DMS114 treated with DMSO at 0.1 percent for 48 hours (cell line): Measurements from ENCODE around the gene TBC1D13.
"Not testable (repeated sequence)": the region's sequence is repeated elsewhere in the genome, so short reads cannot be mapped to it uniquely, and the experiment has no call there.

ENCODE experiments used
- DNase-seq: peaks from one replicate; lab custom pipeline; 2025; ENCODE audit not compliant: unreplicated experiment; lab: John Stamatoyannopoulos, UW

Gene TBC1D13

DNA sequence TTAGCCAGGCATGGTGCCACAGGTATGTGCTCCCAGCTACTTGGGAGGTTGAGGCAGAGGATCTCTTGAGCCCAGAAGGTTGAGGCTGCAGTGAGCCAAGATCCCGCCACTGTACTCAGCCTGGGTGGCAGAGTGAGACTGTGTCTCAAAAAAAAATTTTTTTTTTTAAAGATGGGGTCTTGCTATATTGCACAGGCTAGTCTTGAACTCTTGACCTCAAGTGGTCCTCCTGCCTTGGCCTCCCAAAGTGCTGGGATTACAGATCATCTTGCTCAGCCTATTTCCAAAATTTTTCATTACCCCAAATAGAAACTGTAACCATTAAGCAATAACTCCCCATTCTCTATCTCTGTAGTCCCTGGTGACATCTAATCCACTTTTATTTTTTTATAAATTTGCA is 4.4 kb upstream of the TBC1D13 start:
- DNase-seq, result no peak

DNA sequence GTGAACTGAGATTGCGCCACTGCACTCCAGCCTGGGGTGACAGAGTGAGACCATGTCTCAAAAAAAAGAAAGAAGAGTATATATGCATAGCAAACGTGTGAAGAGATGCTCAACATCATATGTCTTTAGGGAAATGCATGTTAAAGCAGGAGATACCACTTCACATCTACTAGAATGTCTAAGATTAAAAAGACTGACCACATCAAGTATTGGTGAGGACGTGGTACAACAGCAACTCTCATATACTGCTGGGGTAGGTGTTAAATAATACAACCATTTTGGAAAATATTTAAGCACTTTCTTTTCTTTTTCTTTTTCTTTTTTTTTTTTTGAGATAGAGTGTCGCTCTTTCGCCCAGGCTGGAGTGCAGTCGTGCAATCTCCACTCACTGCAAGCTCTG is 1.6 kb upstream of the TBC1D13 start:
- no peak for DNase-seq

DNA sequence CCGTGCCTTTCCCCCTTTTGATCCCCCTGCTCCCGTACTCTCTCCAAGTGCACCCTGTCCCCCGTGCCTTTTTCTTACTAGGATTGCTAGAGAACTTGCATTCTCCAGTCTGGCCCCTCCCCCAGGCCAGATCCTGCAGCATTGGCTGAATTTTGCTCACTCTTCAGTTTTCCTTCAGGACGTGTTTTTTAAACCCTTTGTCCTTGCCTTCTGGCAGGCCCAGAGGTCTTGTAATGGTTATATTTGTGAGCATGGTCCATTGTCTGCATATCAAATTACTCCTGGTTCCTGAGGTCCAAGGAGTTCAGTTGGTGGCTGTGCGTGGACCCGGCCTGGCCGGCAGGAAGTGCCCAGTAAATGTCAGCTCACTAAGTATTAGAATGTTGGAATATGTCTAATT is 606 bp downstream of the TBC1D13 start:
- DNase-seq, result no peak

DNA sequence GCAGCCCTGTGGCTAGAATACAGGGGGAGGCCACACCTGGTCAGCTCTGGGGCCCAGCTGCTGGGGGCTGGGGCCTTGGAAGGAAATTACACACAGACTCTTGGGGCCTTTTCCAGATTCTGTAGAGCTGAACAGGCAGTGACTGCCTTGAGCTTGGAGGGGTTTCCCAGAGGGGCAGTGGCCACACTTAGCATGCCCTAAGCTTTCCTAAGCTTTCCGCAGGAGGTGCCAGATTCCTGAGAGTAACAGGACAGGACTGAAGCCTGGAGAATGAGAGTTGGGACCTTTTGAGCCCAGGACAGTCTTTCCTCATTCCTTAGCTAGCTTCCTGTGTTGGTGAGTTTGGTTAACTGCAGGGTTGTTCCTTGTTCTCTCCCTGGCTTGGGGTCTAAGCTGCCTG is 1.4 kb downstream of the TBC1D13 start:
- DNase-seq, result no peak

- no peak for DNase-seq
These were observed 3.5 kb downstream of the TBC1D13 start for GRCh38 chr9:128790536-128790935.

DNA sequence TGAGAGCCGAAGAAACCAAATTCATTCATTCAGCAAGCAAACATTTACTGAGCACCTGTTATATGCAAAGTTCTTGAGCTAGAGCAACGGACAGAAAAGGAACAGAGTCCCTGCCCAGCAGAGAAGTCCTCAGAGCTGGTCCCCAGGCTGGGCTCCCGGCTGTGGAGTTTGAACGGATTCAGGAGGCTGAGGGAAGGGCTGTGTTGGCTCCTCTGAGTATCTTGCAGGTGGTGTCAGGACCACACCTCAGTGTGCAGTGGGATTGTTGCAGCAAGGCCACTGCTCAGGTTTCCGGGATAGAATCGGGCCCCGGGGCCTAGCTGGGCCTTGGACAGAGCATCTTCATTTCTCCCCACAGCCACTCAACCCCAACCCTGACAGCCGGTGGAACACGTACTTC is 5.1 kb downstream of the TBC1D13 start:
- DNase-seq, result no peak

- DNase-seq, result no peak
These were observed 6.1 kb downstream of the TBC1D13 start for GRCh38 chr9:128792978-128793686.

- not testable (repeated sequence) for DNase-seq
These were observed 7.9 kb downstream of the TBC1D13 start for GRCh38 chr9:128794961-128795360.

GRCh38 chr9:128798896-128799295 is 11.8 kb downstream of the TBC1D13 start:
- no peak for DNase-seq

DNA sequence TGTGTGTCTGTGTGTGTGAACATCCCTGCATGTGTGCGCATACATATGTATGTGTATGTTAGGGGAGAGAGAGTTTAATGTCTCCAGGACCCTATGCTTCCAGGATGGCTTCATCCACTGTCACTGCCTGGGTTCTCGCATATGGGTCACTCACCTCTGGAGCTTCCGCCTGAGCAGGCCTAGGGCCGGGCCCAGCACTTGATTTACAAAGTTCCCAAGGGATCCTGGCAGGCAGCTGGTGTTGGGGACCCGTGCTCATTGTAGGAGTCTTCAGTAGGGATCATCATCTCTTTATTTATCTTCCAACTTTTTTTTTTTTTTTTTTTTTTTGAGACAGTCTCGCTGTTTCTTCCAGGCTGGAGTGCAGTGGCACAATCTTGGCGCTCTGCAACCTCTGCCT is 13.0 kb downstream of the TBC1D13 start:
- no peak for DNase-seq

- no peak for DNase-seq
These were observed 15.4 kb downstream of the TBC1D13 start for GRCh38 chr9:128802482-128802881.

DNA sequence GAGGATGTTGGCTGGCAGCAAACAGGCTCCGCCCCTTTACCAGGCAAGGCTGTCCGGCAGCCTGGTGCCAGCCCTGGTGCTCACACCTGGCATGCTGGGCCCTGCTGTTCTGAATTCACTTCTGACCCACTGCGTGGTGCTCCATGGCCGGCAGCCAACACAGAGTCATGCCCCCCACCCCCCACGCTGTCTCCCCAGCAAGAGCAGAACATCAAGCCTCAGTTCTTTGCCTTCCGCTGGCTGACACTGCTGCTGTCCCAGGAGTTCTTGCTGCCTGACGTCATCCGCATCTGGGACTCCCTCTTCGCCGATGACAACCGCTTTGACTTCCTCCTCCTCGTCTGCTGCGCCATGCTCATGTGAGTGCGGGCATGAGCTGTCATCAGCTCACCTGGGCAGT is 18.6 kb downstream of the TBC1D13 start:
- no peak for DNase-seq

DNA sequence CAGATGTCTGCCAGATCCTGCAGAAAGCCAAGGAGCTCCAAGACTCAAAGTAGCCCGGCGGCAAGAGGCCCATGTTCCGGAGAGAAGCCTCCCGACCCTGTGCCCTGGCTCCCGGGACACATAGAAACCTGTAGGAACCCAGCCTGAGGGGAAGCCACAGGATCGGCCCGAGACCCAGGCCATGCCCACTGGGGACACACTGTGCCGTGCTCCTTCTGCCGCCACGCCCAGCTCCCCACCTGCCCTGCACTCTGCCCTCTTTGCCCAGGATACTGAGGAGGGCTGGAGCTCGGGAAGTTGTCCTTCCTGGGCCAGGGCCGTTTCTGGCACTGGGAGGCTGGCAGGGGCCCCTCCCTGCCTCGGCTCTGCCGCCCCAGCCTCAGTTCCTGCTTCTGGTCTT is 20.8 kb downstream of the TBC1D13 start:
- DNase-seq, result no peak

GRCh38 chr9:128808543-128808942 is 21.5 kb downstream of the TBC1D13 start:
- no peak for DNase-seq

- no peak for DNase-seq
These were observed 22.1 kb downstream of the TBC1D13 start for GRCh38 chr9:128809036-128809599.

GRCh38 chr9:128809831-128810230 is 22.8 kb downstream of the TBC1D13 start:
- DNase-seq, result no peak

DNA sequence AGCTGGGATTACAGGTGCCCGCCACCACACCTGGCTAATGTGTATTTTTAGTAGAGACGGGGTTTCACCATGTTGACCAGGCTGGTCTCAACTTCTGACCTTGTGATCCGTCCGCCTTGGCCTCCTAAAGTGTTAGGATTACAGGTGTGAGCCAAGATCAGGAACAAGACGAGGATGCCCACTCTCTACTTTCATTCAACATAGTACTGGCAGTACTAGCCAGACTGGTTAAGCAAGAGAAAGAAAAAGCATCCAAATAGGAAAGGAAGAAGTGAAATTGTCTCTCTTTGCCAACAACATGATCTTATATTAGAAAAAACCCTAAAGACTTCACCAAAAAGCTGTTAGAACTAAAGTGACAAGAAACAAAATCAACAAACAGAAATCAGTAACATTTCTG is 23.8 kb downstream of the TBC1D13 start:
- no peak for DNase-seq

DNA sequence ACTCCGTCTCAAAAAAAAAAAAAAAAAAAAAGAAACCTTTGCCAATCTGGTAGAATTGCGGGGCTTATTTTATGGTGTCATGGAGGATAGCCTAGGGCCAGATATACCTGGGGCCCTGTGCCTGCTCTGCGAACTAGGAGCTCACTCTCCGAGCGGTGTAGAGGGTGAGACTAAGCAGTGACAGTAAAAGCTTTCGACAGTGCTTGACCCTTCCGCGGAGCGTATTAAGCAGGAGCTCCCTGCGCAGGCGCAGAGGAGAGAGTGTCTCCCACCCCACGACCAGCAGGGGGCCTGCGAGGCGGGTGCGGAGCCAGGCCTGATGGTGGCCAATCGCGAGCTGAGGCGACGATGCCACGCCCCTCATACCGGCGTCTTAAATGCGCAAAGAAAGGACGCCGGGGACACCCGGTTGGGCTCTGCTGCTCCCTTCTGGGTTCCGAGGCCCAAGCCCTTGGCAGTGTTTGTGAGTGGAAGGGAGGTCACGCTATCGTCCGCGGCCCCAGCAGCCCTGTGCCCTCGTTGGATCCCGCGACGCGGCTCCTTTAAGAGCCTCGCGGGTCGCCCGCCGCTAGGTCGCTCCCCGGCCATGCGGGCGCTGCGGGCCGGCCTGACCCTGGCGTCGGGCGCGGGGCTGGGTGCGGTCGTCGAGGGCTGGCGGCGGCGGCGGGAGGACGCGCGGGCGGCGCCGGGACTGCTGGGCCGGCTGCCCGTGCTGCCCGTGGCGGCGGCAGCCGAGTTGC is 31.2 kb downstream of the TBC1D13 start, which contains the start of gene ENDOG:
TSS of gene ENDOG (plus strand) at position 402 of the 740 bp plus-strand sequence. CDS start at position 587, 185 bp downstream.
- DNase-seq, result peak; percentile 87

DNA sequence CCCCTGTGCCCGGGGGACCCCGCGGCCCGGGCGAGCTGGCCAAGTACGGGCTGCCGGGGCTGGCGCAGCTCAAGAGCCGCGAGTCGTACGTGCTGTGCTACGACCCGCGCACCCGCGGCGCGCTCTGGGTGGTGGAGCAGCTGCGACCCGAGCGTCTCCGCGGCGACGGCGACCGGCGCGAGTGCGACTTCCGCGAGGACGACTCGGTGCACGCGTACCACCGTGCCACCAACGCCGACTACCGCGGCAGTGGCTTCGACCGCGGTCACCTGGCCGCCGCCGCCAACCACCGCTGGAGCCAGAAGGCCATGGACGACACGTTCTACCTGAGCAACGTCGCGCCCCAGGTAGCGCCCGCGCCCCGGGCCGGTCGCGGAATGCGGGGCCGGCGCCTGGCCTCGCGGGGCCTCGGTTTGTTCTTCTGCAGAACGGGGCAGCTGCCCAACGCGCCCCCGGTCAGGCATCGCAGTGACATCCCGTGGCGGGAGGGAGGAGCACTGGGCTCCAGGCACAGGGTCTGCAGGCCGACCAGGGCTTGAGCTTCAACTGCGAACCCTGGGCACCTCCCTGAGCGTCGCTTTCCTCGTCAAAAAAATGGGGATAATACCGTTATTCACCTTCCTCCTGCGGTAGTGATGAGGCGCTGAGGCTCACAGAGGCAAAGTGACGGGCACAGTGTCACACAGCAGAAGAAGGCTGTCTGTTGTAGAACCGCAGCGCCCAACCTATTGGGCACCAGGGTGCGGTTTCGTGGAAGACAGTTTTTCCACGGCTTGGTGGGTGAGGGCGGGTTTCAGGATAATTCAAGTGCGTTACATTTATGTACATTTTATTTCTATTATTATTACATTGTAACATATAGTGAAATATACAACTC is 32.0 kb downstream of the TBC1D13 start:
- no peak for DNase-seq

DNA sequence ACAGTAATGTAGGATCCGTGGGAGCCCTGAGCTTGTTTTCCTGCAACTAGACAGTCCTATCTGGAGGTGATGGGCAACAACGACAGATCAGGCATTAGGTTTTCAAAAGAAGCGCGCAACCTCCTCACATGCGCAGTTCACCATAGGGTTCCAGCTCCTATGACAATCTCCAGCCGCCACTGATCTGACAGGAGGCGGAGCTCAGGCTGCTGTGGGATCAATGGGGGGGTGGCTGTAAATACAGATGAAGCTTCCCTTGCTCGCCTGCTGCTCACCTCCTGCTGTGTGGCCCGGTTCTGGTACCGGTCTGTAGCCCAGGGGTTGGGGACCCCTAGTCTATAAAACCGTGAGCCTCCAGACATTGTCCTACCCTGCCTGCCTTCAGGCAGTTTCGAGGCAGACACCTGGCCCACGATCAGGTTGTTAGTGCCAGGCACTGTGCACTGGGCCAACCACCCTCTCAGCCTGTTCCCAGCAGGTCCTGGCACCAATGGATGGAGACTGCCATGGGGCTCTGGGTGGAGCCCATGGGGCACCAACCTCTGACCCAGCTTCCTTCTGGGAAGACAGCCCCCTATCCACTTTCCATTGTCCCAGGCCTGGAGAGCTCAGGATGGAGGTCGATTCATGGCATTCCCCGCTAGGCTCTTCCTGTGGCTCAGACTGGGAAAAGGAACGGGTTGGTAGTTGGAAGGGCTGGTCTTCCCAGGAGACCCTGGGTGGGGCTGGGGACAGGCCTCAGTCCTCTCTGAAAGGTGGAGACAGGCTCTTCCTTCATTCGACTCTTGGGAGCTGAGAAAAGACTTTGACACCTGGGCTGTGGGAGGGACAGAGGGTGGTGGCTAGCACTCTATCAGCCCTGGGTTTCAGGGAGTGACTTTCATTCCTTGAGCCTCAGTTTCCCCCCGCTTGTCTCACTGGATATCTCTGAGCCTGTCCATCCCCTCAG is 32.9 kb downstream of the TBC1D13 start:
- DNase-seq, result peak; percentile 47
